22Rv1 (cell line): ENCODE results near the gene UXS1.

Source experiments
- CTCF ChIP-seq: fragments of 450-650 bp; IDR thresholded peaks from 2 replicates; pipeline ENCODE4 v1.5.1; 2017; ENCODE audit warnings: mild to moderate bottlenecking
- ZFX ChIP-seq: fragments of 450-650 bp; IDR thresholded peaks from 2 replicates; pipeline ENCODE4 v1.6.1; 2017; ENCODE audit warnings: antibody characterized with exemption, borderline replicate concordance

- TF ChIP-seq CTCF (no peak), ZFX (no peak)
Observed at GRCh38 chr2:106189764-106190468, 4.2 kb downstream of the UXS1 start.
